ENCODE data around the gene ELOVL3.

ELOVL3 gene

GRCh38 chr10:102243309-102243708 lies 17.2 kb downstream of the ELOVL3 start:
- Histone ChIP-seq H3K27ac (replicated peaks) (no peak overlapping the region), H3K4me3 (replicated peaks; ENCODE audit: insufficient read depth, low read length) (no peak overlapping the region), H3K27me3 (ENCODE audit: insufficient read depth, poor library complexity, severe bottlenecking) (peaks cover 15% of the 10 kb centered on the region)
- DNase-seq (ENCODE audit: low read depth in 1 of 2, low spot score in 1 of 2): no peak
- TF ChIP-seq REST (IDR thresholded peaks at IDR 0.05; ENCODE audit: insufficient replicate concordance, low read depth) (no peak), GABPA (IDR thresholded peaks at IDR 0.05; ENCODE audit: low read depth) (no peak), SPI1 (IDR thresholded peaks at IDR 0.05; ENCODE audit: borderline replicate concordance, low read depth) (no peak), POLR2AphosphoS5 (IDR thresholded peaks at IDR 0.05; ENCODE audit: low read depth) (no peak), CTCF (IDR thresholded peaks at IDR 0.05; ENCODE audit: insufficient read depth, low read length) (no peak)

GRCh38 chr10:102245082-102245931 lies 19.2 kb downstream of the ELOVL3 start, which contains the start of gene GBF1:
GBF1 (plus strand) TSS chr10:102245532; CDS start chr10:102258939, 13,407 bp downstream.
- Histone ChIP-seq H3K27me3 (ENCODE audit: insufficient read depth, poor library complexity, severe bottlenecking) (peaks cover 5% of the 10 kb centered on the region), H3K4me3 (replicated peaks; ENCODE audit: insufficient read depth, low read length) (peak within 1 kb of the TSS; percentile 99), H3K27ac (replicated peaks) (peak within 1 kb of the TSS; percentile 77)
- TF ChIP-seq REST (IDR thresholded peaks at IDR 0.05; ENCODE audit: insufficient replicate concordance, low read depth): no peak
- TF ChIP-seq POLR2AphosphoS5 (IDR thresholded peaks at IDR 0.05; ENCODE audit: low read depth): peak; percentile 67; the same call in 1 of the 2 replicates
- TF ChIP-seq SPI1 (IDR thresholded peaks at IDR 0.05; ENCODE audit: borderline replicate concordance, low read depth): peak; percentile 92
- TF ChIP-seq GABPA (IDR thresholded peaks at IDR 0.05; ENCODE audit: low read depth): peak; percentile 52; the same call in 1 of the 2 replicates
- TF ChIP-seq CTCF (IDR thresholded peaks at IDR 0.05; ENCODE audit: insufficient read depth, low read length): no peak
- peak; percentile 97 to 99 for DNase-seq (ENCODE audit: low read depth in 1 of 2, low spot score in 1 of 2)

GRCh38 chr10:102245932-102246251 lies 19.8 kb downstream of the ELOVL3 start:
- TF ChIP-seq CTCF (IDR thresholded peaks at IDR 0.05; ENCODE audit: insufficient read depth, low read length): no peak
- TF ChIP-seq REST (IDR thresholded peaks at IDR 0.05; ENCODE audit: insufficient replicate concordance, low read depth): no peak
- no peak for TF ChIP-seq POLR2AphosphoS5 (IDR thresholded peaks at IDR 0.05; ENCODE audit: low read depth)
- no peak for TF ChIP-seq GABPA (IDR thresholded peaks at IDR 0.05; ENCODE audit: low read depth)
- no peak for TF ChIP-seq SPI1 (IDR thresholded peaks at IDR 0.05; ENCODE audit: borderline replicate concordance, low read depth)
- Histone ChIP-seq H3K4me3 (replicated peaks; ENCODE audit: insufficient read depth, low read length) (peak overlapping the region; percentile 99), H3K27ac (replicated peaks) (peak overlapping the region; percentile 77), H3K27me3 (ENCODE audit: insufficient read depth, poor library complexity, severe bottlenecking) (no peaks in the 10 kb centered on the region)
- DNase-seq (ENCODE audit: low read depth in 1 of 2, low spot score in 1 of 2): no peak
